Fibroblast of skin of scalp (primary cell): Measurements from ENCODE around the gene SPEM1.
"Not testable (repeated sequence)": the region's sequence is repeated elsewhere in the genome, so short reads cannot be mapped to it uniquely, and the experiment has no call there.

Experiments used
- DNase-seq: peaks from one replicate; pipeline ENCODE4 v3.0.0-alpha.2; 2013

Gene SPEM1

DNA sequence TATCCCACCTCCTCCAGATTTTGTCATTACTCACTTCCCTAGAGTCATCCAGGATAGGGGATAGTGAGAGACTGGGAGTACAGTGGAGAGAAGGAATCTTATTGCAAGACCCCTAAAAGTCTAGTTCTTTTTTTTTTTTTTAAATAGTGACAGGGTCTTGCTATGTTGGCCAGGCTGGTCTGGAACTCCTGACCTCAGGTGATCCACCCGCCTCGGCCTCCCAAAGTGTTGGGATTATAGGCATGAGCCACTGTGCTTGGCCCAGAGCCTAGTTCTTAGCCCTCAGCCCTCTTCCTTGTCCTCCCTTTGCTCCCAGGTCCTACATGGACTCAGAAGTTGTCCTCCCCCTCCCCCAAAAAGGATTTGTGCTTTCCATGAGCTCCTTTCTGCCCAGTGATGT, 22.0 kb downstream of the SPEM1 start:
- DNase-seq = no peak

GRCh38 chr17:7443499-7444485, 23.7 kb downstream of the SPEM1 start:
- peak; percentile 71 for DNase-seq

DNA sequence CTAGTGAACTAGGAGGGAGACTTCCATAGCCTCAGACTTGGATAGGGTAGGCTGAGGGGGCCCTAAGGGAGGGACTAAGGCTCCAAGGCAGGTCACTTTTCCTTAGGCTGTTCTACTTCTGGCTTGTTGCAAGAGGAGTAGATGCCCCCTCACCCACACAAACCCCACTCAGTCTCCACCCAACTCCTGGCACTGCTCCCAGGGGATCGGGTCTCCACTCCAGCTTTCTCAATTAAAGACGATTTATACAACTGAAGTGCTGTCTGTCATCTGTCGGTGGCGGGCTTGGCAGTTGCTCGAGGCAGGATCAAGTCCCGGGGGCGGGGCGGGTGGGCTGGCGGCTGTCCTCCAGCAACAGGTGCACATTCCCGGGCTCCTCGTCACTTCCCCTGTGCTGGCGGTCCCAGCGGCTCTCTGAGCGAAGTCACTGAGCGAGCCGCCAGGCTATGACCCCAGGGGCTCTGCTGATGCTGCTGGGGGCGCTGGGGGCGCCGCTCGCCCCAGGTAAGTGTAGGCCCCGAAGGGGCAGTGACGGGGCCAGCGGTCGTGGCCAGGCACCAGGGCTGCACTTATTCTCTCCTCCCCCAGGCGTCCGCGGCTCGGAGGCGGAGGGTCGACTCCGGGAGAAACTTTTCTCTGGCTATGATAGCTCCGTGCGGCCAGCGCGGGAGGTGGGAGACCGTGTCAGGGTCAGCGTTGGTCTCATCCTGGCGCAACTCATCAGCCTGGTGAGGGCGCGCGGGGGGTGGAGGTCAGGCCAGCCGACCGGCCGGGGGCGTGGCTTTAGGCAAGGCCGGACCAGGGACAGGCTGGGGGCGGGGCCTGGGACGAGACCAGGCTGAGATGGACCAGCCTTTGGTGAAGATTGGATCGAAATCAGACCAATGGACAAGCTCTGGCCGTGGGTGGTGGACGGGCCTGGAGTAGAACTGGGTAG, 24.8 kb downstream of the SPEM1 start, which contains the start of gene CHRNB1:
Gene CHRNB1, plus strand, starts transcription at position 380 of the 937 bp plus-strand sequence. Its CDS starts 67 bp downstream, at position 447.
- DNase-seq = no peak

GRCh38 chr17:7445619-7445968, 25.5 kb downstream of the SPEM1 start:
- DNase-seq = no peak

- no peak for DNase-seq
Measured at GRCh38 chr17:7448461-7448860, 28.3 kb downstream of the SPEM1 start.

GRCh38 chr17:7459961-7460545, 39.9 kb downstream of the SPEM1 start:
- no peak for DNase-seq

GRCh38 chr17:7460850-7461660, 40.9 kb downstream of the SPEM1 start:
- no peak for DNase-seq

DNA sequence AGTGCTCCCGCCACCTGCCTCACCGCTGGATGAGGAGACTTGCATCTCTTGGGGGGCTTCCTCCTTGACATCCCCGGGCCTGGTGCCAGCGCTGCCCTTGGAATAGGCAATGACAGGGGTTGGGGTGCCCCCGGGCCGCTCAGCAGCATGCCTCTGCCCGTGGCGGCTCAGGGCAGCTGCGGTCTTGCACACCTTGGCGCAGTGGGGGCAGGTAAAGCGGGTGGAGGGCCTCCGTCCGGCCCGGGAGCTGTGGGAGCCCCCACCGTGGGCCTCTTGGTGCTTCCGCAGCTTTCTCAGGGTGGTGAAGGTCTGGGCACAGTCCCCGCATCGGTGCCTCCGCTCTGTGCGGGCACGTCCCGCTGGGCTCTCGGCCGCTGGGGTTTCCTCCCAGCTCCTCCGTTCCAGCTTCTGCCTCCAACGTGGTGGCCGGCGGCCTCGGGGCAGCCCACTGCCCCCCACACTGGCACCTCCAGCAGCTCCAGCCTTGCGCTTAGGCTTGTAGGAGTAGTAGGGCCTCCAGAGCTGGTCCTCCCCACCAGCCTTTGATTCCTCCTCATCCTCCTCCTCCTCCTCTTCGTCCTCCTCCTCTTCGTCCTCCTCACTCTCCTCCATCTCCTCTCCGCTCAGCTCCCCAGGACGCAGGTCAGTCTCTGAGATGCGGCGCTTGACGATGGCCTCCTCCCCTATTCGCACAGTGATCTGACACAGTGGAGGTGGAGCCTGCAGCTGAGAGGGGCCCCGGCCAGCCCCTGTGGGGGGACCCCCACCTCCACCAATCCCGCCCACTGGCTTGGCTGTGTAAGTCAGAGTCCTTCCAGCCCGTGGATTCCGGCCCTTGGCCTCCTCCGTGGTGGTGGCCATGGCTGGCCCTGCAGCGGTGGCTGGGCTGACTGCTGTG, 42.6 kb downstream of the SPEM1 start:
- DNase-seq = no peak

DNA sequence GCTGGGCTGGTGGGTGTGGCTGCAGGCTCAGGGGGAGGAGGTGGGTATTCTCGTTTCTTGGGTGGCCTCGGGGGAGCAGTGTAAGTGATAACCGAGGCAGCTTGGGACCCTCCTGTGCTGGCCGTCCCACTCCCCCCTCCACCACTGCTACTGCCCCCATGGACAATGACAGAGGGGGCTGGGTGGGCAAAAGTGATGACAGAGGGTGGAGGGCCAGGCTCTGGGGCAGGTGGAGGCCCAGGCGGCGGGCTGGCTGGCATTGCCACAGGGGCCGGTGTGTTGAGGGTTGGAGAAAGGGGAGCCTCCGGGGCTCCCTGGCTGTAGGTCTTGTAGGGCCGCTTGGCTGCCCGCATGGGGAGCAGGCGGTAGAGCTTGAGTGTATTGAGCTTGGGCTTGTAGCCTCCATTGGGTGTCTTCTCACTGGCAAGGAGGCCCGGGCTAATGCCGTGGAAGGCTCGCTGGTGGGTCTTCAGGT, 43.3 kb downstream of the SPEM1 start:
- no peak for DNase-seq

DNA sequence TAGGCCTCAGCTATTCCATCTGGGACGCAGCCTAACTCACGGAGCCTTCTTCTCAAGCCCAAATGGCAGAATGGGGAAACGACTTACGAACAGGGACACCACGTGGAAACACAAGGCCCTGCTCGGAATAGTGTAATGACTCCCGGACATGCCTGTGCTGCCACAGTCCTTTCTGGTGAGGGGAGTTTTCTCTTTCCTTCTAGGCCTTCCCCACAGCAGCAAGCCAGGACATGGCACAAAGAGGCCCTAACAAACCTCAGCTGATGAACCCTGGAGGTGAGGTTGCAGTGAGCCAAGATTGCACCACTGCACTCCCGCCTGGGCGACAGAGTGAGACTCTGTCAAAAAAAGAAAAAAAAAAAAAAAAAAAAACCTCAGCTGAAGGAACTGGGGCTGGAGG, 44.0 kb downstream of the SPEM1 start:
- DNase-seq = no peak

DNA sequence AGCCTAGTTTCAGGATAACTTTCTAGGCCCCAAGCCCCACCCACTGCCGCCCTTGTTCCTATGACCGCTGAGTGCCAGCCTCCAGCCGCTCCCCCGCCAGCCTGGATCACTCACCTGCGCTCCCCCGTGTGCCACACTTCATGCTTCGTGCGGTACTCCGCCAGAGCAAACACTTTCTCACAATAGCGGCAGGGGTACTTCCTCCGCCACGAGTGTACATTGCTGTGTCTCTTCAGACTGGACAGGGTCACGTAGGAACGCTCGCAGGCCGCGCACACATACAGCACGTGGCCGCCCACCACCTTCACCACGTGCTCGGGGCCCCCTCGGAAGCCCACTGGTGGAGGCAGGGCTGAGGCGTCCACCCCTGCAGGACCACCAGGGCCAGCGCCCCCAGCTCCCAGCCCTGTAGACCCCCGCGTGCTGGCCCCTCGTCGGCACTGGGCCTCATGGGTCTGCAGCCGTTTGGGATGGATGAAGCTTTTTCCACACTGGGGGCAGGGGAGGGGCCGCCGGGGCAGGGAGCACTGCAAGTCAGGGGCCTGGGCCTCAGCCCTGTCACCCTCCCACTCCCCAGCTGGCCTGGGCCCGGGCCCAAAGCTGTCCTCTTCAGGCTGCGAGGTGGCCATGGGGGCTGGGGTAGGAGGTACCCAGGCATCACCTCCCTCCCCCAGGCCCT, 45.6 kb downstream of the SPEM1 start:
- no peak for DNase-seq

- no peak for DNase-seq
Measured at GRCh38 chr17:7466318-7466638, 46.2 kb downstream of the SPEM1 start.

DNA sequence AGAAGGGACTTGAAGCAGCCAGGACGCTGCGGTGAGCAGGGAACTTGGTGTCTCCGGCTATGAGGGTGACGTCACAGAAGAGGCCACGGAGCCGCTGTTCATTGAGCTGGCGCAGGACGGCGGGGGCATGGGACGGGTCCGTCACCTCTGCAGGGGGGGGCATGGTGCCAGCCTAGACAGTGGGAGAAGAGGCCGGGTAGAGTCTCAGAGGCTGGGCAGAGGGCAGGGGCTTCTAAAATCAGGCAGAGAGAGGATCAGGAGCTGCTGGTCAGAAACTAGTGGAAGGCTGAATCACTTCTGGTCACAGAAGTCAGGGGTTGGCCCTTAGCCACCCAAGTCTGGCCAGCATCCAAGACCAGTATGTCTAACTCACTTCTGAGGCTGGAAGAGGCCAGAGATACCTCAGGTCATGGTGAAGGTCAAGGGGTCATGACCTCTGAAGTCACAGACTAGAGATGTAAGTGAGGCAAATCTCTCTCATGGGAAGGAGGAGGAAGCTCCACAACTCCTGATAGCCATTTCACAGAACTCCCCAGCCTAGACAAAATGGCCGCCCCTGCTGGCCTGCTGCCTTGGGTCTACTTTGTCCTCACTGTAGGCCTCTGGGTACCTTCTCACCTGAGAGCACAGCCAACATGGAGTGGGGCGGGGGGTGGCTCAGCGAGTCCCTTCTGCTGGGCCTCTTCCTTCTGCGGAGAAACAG, 46.7 kb downstream of the SPEM1 start:
- DNase-seq = no peak

GRCh38 chr17:7467498-7467897, 47.4 kb downstream of the SPEM1 start:
- DNase-seq = no peak

- DNase-seq = no peak
Measured at GRCh38 chr17:7468290-7468689, 48.2 kb downstream of the SPEM1 start.

GRCh38 chr17:7468804-7469389, 48.8 kb downstream of the SPEM1 start:
- no peak for DNase-seq

- DNase-seq = not testable (repeated sequence)
Measured at GRCh38 chr17:7469843-7470242, 49.7 kb downstream of the SPEM1 start.

- not testable (repeated sequence) for DNase-seq
Measured at GRCh38 chr17:7470457-7470973, 50.4 kb downstream of the SPEM1 start.
